OCI-LY1 (cell line): Measurements from ENCODE around the gene CNTNAP2.

Experiments used
- EZH2 ChIP-seq: fragments of 200-600 bp; sonication (generic), shearing (Covaris generic); IDR thresholded peaks from 2 replicates; pipeline ENCODE4 v1.8.0; 2017; ENCODE audit warnings: borderline replicate concordance, mixed run types, mild to moderate bottlenecking, antibody characterized with exemption, low read length, moderate library complexity, mixed read lengths
- TF ChIP-seq, protein P1 (sequence below): fragments of 200-600 bp; sonication (generic), shearing (Covaris generic); IDR thresholded peaks from 2 replicates; pipeline ENCODE4 v1.5.1; 2017; ENCODE audit warnings: mild to moderate bottlenecking, antibody characterized with exemption, low read length, moderate library complexity, mixed read lengths

DNA sequence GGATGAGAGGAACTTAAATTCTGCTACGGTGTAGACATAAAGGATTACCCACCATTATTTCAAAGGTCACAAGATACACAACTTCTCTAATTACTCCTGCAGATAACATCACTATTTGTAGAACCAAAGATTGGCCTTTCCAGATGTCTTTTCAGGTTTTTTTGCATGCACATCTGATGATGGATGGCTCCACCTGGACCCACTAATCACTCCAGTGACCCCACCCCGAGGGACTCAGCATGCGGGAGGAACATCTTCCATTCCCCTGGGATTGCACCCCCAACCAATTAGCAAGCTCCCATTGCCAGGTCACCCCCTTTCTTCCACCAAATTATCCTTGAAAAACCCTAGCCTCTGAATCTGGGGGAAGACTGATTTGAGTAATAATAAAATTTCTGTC lies 608.9 kb downstream of the CNTNAP2 start:
- TF ChIP-seq, protein P1, sequence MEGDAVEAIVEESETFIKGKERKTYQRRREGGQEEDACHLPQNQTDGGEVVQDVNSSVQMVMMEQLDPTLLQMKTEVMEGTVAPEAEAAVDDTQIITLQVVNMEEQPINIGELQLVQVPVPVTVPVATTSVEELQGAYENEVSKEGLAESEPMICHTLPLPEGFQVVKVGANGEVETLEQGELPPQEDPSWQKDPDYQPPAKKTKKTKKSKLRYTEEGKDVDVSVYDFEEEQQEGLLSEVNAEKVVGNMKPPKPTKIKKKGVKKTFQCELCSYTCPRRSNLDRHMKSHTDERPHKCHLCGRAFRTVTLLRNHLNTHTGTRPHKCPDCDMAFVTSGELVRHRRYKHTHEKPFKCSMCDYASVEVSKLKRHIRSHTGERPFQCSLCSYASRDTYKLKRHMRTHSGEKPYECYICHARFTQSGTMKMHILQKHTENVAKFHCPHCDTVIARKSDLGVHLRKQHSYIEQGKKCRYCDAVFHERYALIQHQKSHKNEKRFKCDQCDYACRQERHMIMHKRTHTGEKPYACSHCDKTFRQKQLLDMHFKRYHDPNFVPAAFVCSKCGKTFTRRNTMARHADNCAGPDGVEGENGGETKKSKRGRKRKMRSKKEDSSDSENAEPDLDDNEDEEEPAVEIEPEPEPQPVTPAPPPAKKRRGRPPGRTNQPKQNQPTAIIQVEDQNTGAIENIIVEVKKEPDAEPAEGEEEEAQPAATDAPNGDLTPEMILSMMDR: no peak
- no peak for TF ChIP-seq EZH2
